Measurements from ENCODE around the gene TRPM3. TPM values are rescaled to one million over a fixed set of nuclear protein-coding genes. Genes with fewer than 3 reads are reported as not detected.

Gene TRPM3
- total RNA-seq, 4 donors from 2014 or later, result 2.4 to 11.1 (median 5.6) TPM

DNA sequence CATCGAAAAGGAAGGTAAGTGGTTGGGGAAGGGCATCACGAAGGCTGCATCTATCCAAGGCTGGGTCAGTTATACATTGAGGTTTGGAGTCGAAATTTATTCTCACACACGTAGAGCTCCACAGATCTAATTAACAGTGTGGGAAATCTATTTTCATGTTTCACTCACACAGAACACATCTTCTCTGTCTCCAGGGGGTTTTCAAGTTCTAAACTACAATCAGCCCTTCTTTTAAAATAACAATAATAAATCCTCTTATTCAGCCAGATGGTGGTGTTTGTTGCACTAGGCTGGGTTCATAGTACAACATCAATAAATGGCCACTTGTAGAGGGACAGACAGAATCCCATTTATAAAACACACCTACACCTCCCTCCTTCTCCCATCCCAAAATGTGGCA is 532.4 kb downstream of the TRPM3 start:
- Histone ChIP-seq H3K4me3 (replicated peaks in 1 of 3) (no peak overlapping the region), H3K27ac (peak overlapping the region; percentile 62 to 73 (median 69)), H3K4me1 (peaks cover 7 to 21% of the 10 kb centered on the region in 2 donors), H3K27me3 (no peaks in the 10 kb centered on the region), H3K9me3 (no peaks in the 10 kb centered on the region), H3K36me3 (no peaks in the 10 kb centered on the region)
- DNase-seq, result no peak
- TF ChIP-seq, protein P1, sequence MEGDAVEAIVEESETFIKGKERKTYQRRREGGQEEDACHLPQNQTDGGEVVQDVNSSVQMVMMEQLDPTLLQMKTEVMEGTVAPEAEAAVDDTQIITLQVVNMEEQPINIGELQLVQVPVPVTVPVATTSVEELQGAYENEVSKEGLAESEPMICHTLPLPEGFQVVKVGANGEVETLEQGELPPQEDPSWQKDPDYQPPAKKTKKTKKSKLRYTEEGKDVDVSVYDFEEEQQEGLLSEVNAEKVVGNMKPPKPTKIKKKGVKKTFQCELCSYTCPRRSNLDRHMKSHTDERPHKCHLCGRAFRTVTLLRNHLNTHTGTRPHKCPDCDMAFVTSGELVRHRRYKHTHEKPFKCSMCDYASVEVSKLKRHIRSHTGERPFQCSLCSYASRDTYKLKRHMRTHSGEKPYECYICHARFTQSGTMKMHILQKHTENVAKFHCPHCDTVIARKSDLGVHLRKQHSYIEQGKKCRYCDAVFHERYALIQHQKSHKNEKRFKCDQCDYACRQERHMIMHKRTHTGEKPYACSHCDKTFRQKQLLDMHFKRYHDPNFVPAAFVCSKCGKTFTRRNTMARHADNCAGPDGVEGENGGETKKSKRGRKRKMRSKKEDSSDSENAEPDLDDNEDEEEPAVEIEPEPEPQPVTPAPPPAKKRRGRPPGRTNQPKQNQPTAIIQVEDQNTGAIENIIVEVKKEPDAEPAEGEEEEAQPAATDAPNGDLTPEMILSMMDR (IDR thresholded peaks at IDR 0.05), result no peak
- TF ChIP-seq POLR2A (IDR thresholded peaks at IDR 0.05), result no peak
- WGBS, 2 donors, result 80 to 92% methylated on average over 4 of the region's 4 CpGs
- intact Hi-C loops (cut with DNase I), result no loop called here

DNA sequence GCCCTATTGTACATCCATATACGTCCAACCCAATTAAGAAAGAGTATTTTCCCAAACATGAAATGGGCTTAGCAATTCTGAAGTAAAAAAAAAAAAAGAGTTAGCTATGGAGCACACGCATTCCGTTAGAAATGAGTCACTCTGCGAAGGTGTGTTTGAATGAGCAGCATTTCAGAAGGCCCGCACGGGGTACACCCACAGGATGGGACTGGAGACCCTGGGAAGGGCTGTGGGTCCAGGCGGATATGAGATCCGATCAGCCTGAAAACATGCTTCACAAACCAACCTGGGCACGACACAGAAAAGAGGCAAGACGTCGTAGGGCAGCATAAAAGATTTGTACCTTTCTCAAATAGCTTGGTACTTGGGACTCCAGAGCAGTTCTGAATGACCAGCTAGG is 533.0 kb downstream of the TRPM3 start:
- H3K27ac ChIP-seq, result peak overlapping the region; percentile 62 to 73 (median 69)
- 86 to 87% methylated on average over 11 of the region's 11 CpGs for WGBS, 2 donors
- TF ChIP-seq POLR2A (IDR thresholded peaks at IDR 0.05), result no peak
- TF ChIP-seq, protein P1 (IDR thresholded peaks at IDR 0.05), result no peak
- no peaks in the 10 kb centered on the region for H3K27me3 ChIP-seq
- H3K9me3 ChIP-seq, result no peaks in the 10 kb centered on the region
- DNase-seq, result no peak
- no peaks in the 10 kb centered on the region for H3K36me3 ChIP-seq
- H3K4me3 ChIP-seq (replicated peaks in 1 of 3), result no peak overlapping the region
- H3K4me1 ChIP-seq, result peaks cover 7 to 21% of the 10 kb centered on the region in 2 donors
- intact Hi-C loops (cut with DNase I), result no loop called here

DNA sequence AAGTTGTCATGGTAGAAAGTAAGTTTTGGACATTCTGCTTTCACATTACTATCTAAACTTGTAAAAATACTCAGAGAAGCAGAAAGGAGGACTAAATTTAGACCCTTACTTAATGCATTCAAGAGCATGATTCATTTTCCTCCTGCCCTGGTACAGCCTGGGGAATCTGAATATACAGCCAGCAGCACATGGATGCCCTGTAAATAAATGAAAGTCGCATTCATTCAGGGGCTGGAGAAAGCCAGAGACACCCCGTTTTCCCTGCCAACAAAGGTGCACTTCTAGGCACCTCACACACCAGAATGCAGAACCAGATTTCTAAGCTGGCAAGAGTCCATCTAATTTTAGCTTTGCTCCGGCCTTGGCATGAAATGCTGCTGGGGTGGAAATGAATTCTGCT is 534.2 kb downstream of the TRPM3 start:
- no peak for TF ChIP-seq POLR2A (IDR thresholded peaks at IDR 0.05)
- TF ChIP-seq, protein P1 (IDR thresholded peaks at IDR 0.05), result no peak
- intact Hi-C loops (cut with DNase I), result no loop called here
- Histone ChIP-seq H3K27me3 (no peaks in the 10 kb centered on the region), H3K36me3 (no peaks in the 10 kb centered on the region), H3K27ac (peak overlapping the region; percentile 1 to 73 (median 69)), H3K4me3 (replicated peaks in 1 of 3) (no peak overlapping the region), H3K9me3 (no peaks in the 10 kb centered on the region), H3K4me1 (peaks cover 7 to 21% of the 10 kb centered on the region in 2 donors)
- DNase-seq, result peak; percentile 8 to 13
- 19 to 29% methylated on average over 3 of the region's 3 CpGs for WGBS, 2 donors

DNA sequence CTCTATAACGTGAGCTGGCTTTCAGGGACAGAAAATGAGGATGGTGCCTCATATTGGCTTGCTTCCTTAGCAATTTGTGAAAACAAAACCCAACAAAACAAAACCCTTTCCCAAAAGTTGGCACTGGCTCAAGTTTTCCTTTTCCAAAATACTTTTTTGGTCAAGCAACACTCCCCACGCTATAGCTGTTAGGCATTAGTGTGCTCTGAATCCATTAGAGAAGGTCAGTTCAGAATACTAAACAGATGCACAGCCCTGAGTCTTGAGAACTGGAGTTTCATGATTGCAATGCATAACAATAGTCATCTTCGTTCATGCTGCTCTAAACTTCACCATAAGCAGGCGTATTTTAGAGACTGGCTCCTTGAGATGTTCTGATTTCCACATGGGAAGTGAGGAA is 534.9 kb downstream of the TRPM3 start:
- no peak for DNase-seq
- no peaks in the 10 kb centered on the region for H3K36me3 ChIP-seq
- H3K4me1 ChIP-seq, result peaks cover 7 to 21% of the 10 kb centered on the region in 2 donors
- TF ChIP-seq, protein P1 (IDR thresholded peaks at IDR 0.05), result no peak
- TF ChIP-seq POLR2A (IDR thresholded peaks at IDR 0.05), result no peak
- H3K27me3 ChIP-seq, result no peaks in the 10 kb centered on the region
- peak overlapping the region; percentile 1 to 73 (median 69) for H3K27ac ChIP-seq
- 66 to 82% methylated on average over 4 of the region's 4 CpGs for WGBS, 2 donors
- no peak overlapping the region for H3K4me3 ChIP-seq (replicated peaks in 1 of 3)
- intact Hi-C loops (cut with DNase I), result no loop called here
- no peaks in the 10 kb centered on the region for H3K9me3 ChIP-seq

DNA sequence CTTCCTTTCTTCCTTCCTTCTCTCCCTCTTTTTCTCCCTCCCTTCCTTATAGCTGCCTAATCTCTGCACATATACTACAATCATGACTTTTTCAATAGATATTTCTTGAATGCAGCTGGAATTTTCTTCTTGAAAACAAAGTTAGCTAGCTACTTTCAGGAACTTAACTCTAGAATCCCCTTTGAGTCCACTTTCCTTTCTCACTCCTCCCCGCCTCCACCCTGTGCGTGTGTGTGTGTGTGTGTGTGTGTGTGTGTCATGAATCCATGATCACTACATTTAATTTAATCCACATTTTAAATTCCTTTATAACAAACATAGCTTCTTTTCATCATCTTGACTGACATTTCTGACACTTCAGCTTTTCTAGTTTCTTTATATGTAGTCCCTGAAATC is 539.5 kb downstream of the TRPM3 start:
- intact Hi-C loops (cut with DNase I), result no loop called here
- TF ChIP-seq, protein P1 (IDR thresholded peaks at IDR 0.05), result no peak
- no peak for TF ChIP-seq POLR2A (IDR thresholded peaks at IDR 0.05)
- Histone ChIP-seq H3K4me1 (peaks cover 0 to 13% of the 10 kb centered on the region in 2 donors), H3K27me3 (no peaks in the 10 kb centered on the region), H3K36me3 (no peaks in the 10 kb centered on the region), H3K27ac (no peak overlapping the region), H3K4me3 (replicated peaks in 1 of 3) (no peak overlapping the region), H3K9me3 (no peaks in the 10 kb centered on the region)
- WGBS, 2 donors, result 72 to 75% methylated on average over 2 of the region's 2 CpGs
- no peak for DNase-seq
